ENCODE data around the gene ESF1.

The ESF1 gene

GRCh38 chr20:13816757-13817156 is 32.0 kb upstream of the ESF1 start:
- 59% methylated on average over 3 of the region's 3 CpGs for WGBS
- no peaks in the 10 kb centered on the region for H3K27me3 ChIP-seq (ENCODE audit: control insufficient read depth in 1 of 2, insufficient read depth in 1 of 2, low read length in 2 of 2)
- no peak overlapping the region for H3K4ac ChIP-seq (ENCODE audit: low read depth in 1 of 2, low read length in 2 of 2)
- H3K14ac ChIP-seq (ENCODE audit: low read length in 2 of 2) = no peak overlapping the region
- no peak overlapping the region for H2BK12ac ChIP-seq (ENCODE audit: low read length in 2 of 2)
- H3K36me3 ChIP-seq (ENCODE audit: control insufficient read depth in 1 of 2, insufficient read depth in 2 of 2, low read depth in 1 of 2, low read length in 2 of 2) = peaks cover 11 to 69% of the 10 kb centered on the region in 2 experiments
- DNase-seq = no peak
- H2BK5ac ChIP-seq (ENCODE audit: low read depth, low read length, poor library complexity, severe bottlenecking) = no peak overlapping the region
- no peak overlapping the region for H3K4me2 ChIP-seq (ENCODE audit: low read length, poor library complexity, severe bottlenecking)
- no peak overlapping the region for H4K91ac ChIP-seq (ENCODE audit: low read length)
- H2AK5ac ChIP-seq (ENCODE audit: low read length, severe bottlenecking) = no peak overlapping the region
- H3K18ac ChIP-seq (ENCODE audit: low read depth in 1 of 2, low read length in 2 of 2) = no peak overlapping the region
- H3K79me1 ChIP-seq (replicated peaks; ENCODE audit: low read length, poor library complexity, severe bottlenecking) = no peaks in the 10 kb centered on the region
- no peak overlapping the region for H3K27ac ChIP-seq (ENCODE audit: low read length, poor library complexity, severe bottlenecking)
- no peak overlapping the region for H3K9ac ChIP-seq (ENCODE audit: low read length)
- H4K8ac ChIP-seq (ENCODE audit: low read length) = no peak overlapping the region
- peaks cover 4% of the 10 kb centered on the region for H3K9me3 ChIP-seq (ENCODE audit: control insufficient read depth, low read length)
- H2AFZ ChIP-seq (ENCODE audit: low read depth, low read length) = no peak overlapping the region
- no peak overlapping the region for H2BK15ac ChIP-seq (ENCODE audit: low read depth, poor library complexity, severe bottlenecking)
- no peak overlapping the region for H3K23ac ChIP-seq (ENCODE audit: low read length in 2 of 2)
- peaks cover 2% of the 10 kb centered on the region for H3K4me1 ChIP-seq (ENCODE audit: control insufficient read depth, insufficient read depth, low read depth, low read length)
- no peak overlapping the region for H3K4me3 ChIP-seq (ENCODE audit: insufficient read depth in 1 of 2, low read depth in 1 of 2, low read length in 2 of 2)
- H2BK120ac ChIP-seq (ENCODE audit: low read depth, low read length) = no peak overlapping the region

- no peak for DNase-seq
- Histone ChIP-seq H3K4ac (ENCODE audit: low read depth in 1 of 2, low read length in 2 of 2) (no peak overlapping the region), H3K4me2 (ENCODE audit: low read length, poor library complexity, severe bottlenecking) (no peak overlapping the region), H4K8ac (ENCODE audit: low read length) (no peak overlapping the region), H3K23ac (ENCODE audit: low read length in 2 of 2) (no peak overlapping the region), H2BK5ac (ENCODE audit: low read depth, low read length, poor library complexity, severe bottlenecking) (no peak overlapping the region), H3K27ac (ENCODE audit: low read length, poor library complexity, severe bottlenecking) (no peak overlapping the region), H3K4me3 (ENCODE audit: insufficient read depth in 1 of 2, low read depth in 1 of 2, low read length in 2 of 2) (no peak overlapping the region), H3K14ac (ENCODE audit: low read length in 2 of 2) (no peak overlapping the region), H3K36me3 (ENCODE audit: control insufficient read depth in 1 of 2, insufficient read depth in 2 of 2, low read depth in 1 of 2, low read length in 2 of 2) (peaks cover 11 to 90% of the 10 kb centered on the region in 2 experiments), H2BK120ac (ENCODE audit: low read depth, low read length) (no peak overlapping the region), H3K27me3 (ENCODE audit: control insufficient read depth in 1 of 2, insufficient read depth in 1 of 2, low read length in 2 of 2) (no peaks in the 10 kb centered on the region), H2AK5ac (ENCODE audit: low read length, severe bottlenecking) (no peak overlapping the region), H3K4me1 (ENCODE audit: control insufficient read depth, insufficient read depth, low read depth, low read length) (peaks cover 2% of the 10 kb centered on the region), H3K9me3 (ENCODE audit: control insufficient read depth, low read length) (no peaks in the 10 kb centered on the region), H3K9ac (ENCODE audit: low read length) (no peak overlapping the region), H2BK12ac (ENCODE audit: low read length in 2 of 2) (no peak overlapping the region), H2BK15ac (ENCODE audit: low read depth, poor library complexity, severe bottlenecking) (no peak overlapping the region), H3K18ac (ENCODE audit: low read depth in 1 of 2, low read length in 2 of 2) (no peak overlapping the region), H4K91ac (ENCODE audit: low read length) (no peak overlapping the region), H2AFZ (ENCODE audit: low read depth, low read length) (no peak overlapping the region), H3K79me1 (replicated peaks; ENCODE audit: low read length, poor library complexity, severe bottlenecking) (peaks cover 1% of the 10 kb centered on the region)
- 91% methylated on average over 4 of the region's 4 CpGs for WGBS
Measured at GRCh38 chr20:13814672-13815071, 30.0 kb upstream of the ESF1 start.

- H3K4ac ChIP-seq (ENCODE audit: low read depth in 1 of 2, low read length in 2 of 2) = no peak overlapping the region
- H4K8ac ChIP-seq (ENCODE audit: low read length) = no peak overlapping the region
- 67% methylated on average over 3 of the region's 3 CpGs for WGBS
- peaks cover 2% of the 10 kb centered on the region for H3K4me1 ChIP-seq (ENCODE audit: control insufficient read depth, insufficient read depth, low read depth, low read length)
- H3K23ac ChIP-seq (ENCODE audit: low read length in 2 of 2) = no peak overlapping the region
- no peak overlapping the region for H3K4me2 ChIP-seq (ENCODE audit: low read length, poor library complexity, severe bottlenecking)
- no peaks in the 10 kb centered on the region for H3K27me3 ChIP-seq (ENCODE audit: control insufficient read depth in 1 of 2, insufficient read depth in 1 of 2, low read length in 2 of 2)
- no peak overlapping the region for H2BK5ac ChIP-seq (ENCODE audit: low read depth, low read length, poor library complexity, severe bottlenecking)
- no peak overlapping the region for H2BK12ac ChIP-seq (ENCODE audit: low read length in 2 of 2)
- H3K9me3 ChIP-seq (ENCODE audit: control insufficient read depth, low read length) = no peaks in the 10 kb centered on the region
- H3K4me3 ChIP-seq (ENCODE audit: insufficient read depth in 1 of 2, low read depth in 1 of 2, low read length in 2 of 2) = no peak overlapping the region
- H2BK120ac ChIP-seq (ENCODE audit: low read depth, low read length) = no peak overlapping the region
- H2BK15ac ChIP-seq (ENCODE audit: low read depth, poor library complexity, severe bottlenecking) = no peak overlapping the region
- H3K36me3 ChIP-seq (ENCODE audit: control insufficient read depth in 1 of 2, insufficient read depth in 2 of 2, low read depth in 1 of 2, low read length in 2 of 2) = peaks cover 11 to 97% of the 10 kb centered on the region in 2 experiments
- H3K79me1 ChIP-seq (replicated peaks; ENCODE audit: low read length, poor library complexity, severe bottlenecking) = peaks cover 3% of the 10 kb centered on the region
- no peak overlapping the region for H2AFZ ChIP-seq (ENCODE audit: low read depth, low read length)
- H2AK5ac ChIP-seq (ENCODE audit: low read length, severe bottlenecking) = no peak overlapping the region
- DNase-seq = no peak
- H3K27ac ChIP-seq (ENCODE audit: low read length, poor library complexity, severe bottlenecking) = no peak overlapping the region
- no peak overlapping the region for H3K14ac ChIP-seq (ENCODE audit: low read length in 2 of 2)
- H3K9ac ChIP-seq (ENCODE audit: low read length) = no peak overlapping the region
- H3K18ac ChIP-seq (ENCODE audit: low read depth in 1 of 2, low read length in 2 of 2) = no peak overlapping the region
- H4K91ac ChIP-seq (ENCODE audit: low read length) = no peak overlapping the region
Measured at GRCh38 chr20:13813910-13814309, 29.2 kb upstream of the ESF1 start.

- Histone ChIP-seq H3K27me3 (ENCODE audit: control insufficient read depth in 1 of 2, insufficient read depth in 1 of 2, low read length in 2 of 2) (no peaks in the 10 kb centered on the region), H3K9ac (ENCODE audit: low read length) (no peak overlapping the region), H2BK12ac (ENCODE audit: low read length in 2 of 2) (no peak overlapping the region), H3K4me3 (ENCODE audit: insufficient read depth in 1 of 2, low read depth in 1 of 2, low read length in 2 of 2) (no peak overlapping the region), H2BK120ac (ENCODE audit: low read depth, low read length) (no peak overlapping the region), H2AK5ac (ENCODE audit: low read length, severe bottlenecking) (no peak overlapping the region), H3K14ac (ENCODE audit: low read length in 2 of 2) (no peak overlapping the region), H3K18ac (ENCODE audit: low read depth in 1 of 2, low read length in 2 of 2) (no peak overlapping the region), H2AFZ (ENCODE audit: low read depth, low read length) (no peak overlapping the region), H3K79me1 (replicated peaks; ENCODE audit: low read length, poor library complexity, severe bottlenecking) (peaks cover 9% of the 10 kb centered on the region), H3K23ac (ENCODE audit: low read length in 2 of 2) (no peak overlapping the region), H2BK5ac (ENCODE audit: low read depth, low read length, poor library complexity, severe bottlenecking) (no peak overlapping the region), H3K27ac (ENCODE audit: low read length, poor library complexity, severe bottlenecking) (no peak overlapping the region), H2BK15ac (ENCODE audit: low read depth, poor library complexity, severe bottlenecking) (no peak overlapping the region), H3K9me3 (ENCODE audit: control insufficient read depth, low read length) (no peaks in the 10 kb centered on the region), H4K8ac (ENCODE audit: low read length) (no peak overlapping the region), H3K36me3 (ENCODE audit: control insufficient read depth in 1 of 2, insufficient read depth in 2 of 2, low read depth in 1 of 2, low read length in 2 of 2) (peaks cover 16 to 84% of the 10 kb centered on the region in 2 experiments), H3K4me1 (ENCODE audit: control insufficient read depth, insufficient read depth, low read depth, low read length) (no peaks in the 10 kb centered on the region), H3K4me2 (ENCODE audit: low read length, poor library complexity, severe bottlenecking) (no peak overlapping the region), H4K91ac (ENCODE audit: low read length) (no peak overlapping the region), H3K4ac (ENCODE audit: low read depth in 1 of 2, low read length in 2 of 2) (no peak overlapping the region)
- DNase-seq = no peak
Measured at GRCh38 chr20:13810446-13810845, 25.7 kb upstream of the ESF1 start.

Measured in mesenchymal stem cell (in vitro differentiated cells and primary cell).